GM10847 (cell line): Measurements from ENCODE around the gene AK3.

Experiments used
- POLR2A ChIP-seq: IDR thresholded peaks from 2 replicates; pipeline ENCODE4 v1.6.1; 2011; ENCODE audit not compliant: insufficient read length; ENCODE audit errors: extremely low read depth

AK3 gene

GRCh38 chr9:4689687-4690104 lies 51.3 kb downstream of the AK3 start:
- TF ChIP-seq POLR2A, result no peak

- no peak for TF ChIP-seq POLR2A
These were observed 52.0 kb downstream of the AK3 start for GRCh38 chr9:4689021-4689420.

DNA sequence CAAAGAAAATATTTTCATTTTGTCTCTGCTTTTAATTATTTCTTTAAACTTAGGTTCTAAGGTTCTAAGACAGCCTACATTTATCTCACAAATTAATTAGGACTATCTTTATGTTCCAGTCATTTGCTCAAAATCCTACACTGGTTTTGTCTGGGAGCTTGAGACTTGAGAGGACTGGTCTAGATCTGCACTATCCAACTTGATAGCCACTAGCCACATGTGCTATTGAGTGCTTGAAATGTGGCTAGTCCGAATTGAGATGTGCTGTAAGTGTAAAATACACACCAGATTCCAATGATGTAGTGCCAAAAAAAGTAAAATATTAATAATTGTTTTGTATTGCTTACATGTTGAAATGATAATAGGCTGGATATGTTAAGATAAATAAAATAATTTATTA lies 54.4 kb downstream of the AK3 start:
- no peak for TF ChIP-seq POLR2A

DNA sequence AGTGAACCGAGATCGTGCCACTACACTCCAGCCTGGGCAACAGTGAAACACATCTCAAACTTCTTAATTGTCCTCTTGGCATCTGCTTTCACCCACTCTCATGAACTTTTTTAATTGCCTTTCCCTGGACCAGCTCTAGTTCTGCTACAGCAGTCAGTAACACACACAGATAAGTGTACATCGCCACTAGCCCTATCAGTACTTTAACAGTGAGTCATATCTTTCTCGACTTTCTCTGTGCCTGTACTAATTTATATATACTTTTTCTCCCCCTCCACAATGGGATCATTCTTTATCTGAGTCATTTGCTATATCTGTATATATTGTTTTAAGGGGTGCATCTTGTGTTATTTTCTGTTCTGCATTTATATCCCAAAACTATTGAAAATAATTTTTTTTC lies 54.9 kb downstream of the AK3 start:
- no peak for TF ChIP-seq POLR2A

GRCh38 chr9:4684820-4685219 lies 56.2 kb downstream of the AK3 start:
- no peak for TF ChIP-seq POLR2A

- no peak for TF ChIP-seq POLR2A
These were observed 60.3 kb downstream of the AK3 start for GRCh38 chr9:4680750-4681149.

GRCh38 chr9:4680173-4680525 lies 60.9 kb downstream of the AK3 start:
- no peak for TF ChIP-seq POLR2A

DNA sequence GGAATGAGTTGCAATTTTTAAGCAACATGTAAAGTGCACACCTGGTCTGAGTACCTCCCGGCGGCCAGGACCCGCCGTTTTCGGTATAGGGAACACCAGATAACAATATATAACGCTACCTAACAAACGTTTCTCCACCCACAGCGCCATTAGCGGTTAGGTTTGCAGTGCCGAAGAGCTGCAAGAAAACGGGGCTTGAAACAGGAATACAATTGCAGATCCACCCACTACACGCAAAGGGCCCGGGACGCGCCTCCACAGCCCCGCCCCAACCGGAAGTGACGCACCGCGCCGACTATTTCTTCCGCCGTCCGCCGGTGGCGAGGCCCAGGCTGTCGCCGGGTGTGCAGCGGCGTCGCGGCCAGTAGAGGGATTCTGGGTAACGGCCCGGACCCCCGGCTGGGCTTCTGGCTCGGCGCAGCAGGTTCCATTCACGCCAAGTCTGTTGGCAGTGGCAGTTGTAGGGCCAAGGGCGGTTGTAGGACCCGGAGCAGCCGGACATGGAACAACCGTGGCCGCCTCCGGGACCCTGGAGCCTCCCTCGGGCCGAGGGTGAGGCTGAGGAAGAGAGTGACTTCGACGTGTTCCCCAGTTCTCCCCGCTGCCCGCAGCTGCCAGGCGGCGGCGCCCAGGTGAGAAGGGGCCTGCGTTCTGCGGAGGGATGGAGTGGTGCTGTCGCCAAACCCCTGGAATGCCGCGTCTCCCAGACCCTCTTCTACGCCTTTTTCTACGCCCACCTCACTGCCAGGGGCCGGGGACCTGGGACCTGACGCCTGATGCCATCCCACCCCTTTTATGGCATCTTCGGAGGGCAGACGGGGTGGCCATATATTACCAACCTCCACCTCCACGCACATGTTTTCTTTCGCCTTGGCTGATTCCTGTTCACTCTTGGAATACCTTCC lies 61.5 kb downstream of the AK3 start, which contains the start of gene CDC37L1:
Gene CDC37L1, plus strand, starts transcription at position 302 of the 905 bp plus-strand sequence. Its CDS starts 199 bp downstream, at position 501.
- peak; percentile 97 for TF ChIP-seq POLR2A

DNA sequence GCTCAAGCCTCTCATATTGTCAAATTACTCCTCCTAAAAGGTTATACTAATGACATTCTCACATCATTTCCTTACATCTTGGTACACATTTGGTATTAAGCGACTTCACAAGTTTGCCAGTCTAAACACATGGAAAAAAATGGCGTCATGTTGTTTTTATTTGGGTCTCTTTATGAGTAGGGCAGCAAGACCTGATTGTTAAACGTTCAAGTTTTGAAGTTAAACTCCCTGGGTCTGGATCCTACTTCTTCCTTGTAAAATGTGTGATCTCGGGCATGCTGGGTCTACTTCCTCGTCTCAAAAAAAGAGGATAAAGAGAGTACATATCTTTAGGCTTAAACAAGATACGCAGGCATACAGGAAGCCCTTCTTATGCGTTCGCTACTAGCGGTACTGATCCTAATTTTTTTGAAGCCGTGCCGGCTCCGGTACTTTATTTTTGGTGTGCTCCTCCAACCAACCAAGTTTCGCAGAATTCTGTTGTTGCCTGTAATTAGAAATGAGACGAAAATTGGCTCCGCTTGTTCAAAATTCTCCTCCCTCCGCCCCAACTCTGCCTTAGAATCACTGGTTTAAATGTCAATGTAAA lies 62.2 kb downstream of the AK3 start:
- TF ChIP-seq POLR2A, result no peak

DNA sequence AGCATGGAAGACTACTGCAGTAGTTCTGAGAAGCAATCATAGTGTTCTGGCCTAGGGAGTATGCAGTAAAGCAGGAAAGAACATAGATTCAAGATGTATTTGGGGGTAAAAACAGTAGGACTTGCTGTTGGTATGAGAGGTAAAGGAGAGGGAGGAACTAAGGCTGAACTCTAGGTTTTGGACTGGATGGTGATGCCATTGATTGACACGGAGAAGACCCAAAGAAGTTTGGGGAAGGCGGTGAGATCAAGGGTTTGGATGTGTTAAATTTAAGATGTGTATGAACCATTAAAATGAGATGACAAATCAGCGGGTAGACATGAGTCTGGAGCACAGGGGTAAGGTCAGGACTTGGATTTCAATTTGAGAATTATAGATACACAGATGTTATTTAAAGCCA lies 63.6 kb downstream of the AK3 start:
- TF ChIP-seq POLR2A, result no peak

- no peak for TF ChIP-seq POLR2A
These were observed 66.2 kb downstream of the AK3 start for GRCh38 chr9:4674783-4675182.

DNA sequence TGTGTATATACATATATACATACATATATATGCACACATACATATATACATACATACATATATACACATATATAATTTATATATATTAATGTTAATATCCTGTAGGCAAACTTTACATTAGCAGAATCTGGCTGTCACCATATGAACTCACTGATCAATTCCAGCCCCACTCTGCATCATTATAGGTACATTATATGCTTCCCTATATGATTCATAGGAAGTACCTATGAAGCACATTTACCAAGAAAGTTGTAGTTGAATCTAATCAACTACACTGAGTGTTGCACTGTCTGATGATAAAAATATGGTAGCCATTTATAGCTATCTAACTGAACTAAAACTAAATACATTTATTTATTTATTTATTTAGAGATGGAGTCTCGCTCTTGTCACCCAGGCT lies 69.3 kb downstream of the AK3 start:
- no peak for TF ChIP-seq POLR2A

DNA sequence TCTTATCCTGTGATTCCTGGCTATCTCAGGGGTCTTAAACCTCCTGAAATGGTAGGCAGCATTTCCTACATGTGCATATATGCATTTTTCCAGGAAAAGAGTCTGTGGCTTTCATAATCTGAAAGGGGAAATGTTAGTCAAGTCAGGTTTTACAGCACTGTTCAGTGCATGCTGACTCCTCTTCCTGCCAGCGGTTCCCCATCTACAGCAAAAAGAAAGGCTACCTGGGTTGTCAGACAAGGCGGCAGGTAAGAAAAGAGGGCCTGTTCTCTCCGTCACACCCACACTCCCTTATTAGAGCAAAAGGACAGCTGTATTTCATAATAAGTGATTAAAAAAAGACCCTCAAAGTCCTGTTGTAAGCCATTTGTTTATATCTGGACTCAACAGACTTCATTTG lies 70.4 kb downstream of the AK3 start:
- TF ChIP-seq POLR2A, result no peak

DNA sequence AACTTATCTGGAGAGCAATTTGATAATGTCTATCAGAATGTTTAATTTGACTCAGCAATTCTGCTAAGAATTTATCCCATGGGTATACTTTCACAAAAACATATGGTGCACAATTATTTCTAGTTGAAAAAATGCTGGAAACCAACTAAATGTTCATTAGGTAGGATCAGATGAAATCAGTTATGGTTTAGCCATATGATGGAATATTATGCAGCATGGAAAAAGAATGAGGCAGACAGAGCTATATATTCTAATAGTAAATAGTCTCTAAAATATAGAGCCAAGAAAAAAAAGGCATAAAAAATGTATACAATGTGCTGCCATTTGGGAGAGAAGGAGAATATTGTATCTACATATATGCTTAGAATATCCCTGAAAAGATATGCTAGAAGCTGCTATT lies 71.1 kb downstream of the AK3 start:
- TF ChIP-seq POLR2A, result no peak

GRCh38 chr9:4668604-4669003 lies 72.4 kb downstream of the AK3 start:
- no peak for TF ChIP-seq POLR2A

DNA sequence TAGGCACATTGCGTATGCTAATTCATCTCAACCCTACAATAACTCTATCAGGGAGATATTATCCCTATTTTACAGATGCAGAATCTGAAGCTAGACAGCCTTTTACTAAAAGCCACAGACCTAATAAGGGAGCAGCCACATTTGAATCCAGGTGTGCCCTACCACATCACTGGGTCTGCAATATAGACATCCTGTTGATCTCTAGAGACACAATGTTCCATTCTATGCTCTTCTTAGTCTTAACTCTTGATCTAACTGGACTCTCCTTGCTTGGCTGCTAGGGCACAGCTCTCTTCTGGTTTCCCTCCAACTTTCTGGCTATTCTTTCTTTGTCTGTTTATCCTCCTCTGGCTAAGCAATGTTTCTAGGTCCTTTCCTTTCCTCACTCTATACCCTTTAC lies 73.3 kb downstream of the AK3 start:
- no peak for TF ChIP-seq POLR2A
